ENCODE data around the gene GTPBP2.
"Not testable (repeated sequence)": the region's sequence is repeated elsewhere in the genome, so short reads cannot be mapped to it uniquely, and the experiment has no call there.

The GTPBP2 gene

DNA sequence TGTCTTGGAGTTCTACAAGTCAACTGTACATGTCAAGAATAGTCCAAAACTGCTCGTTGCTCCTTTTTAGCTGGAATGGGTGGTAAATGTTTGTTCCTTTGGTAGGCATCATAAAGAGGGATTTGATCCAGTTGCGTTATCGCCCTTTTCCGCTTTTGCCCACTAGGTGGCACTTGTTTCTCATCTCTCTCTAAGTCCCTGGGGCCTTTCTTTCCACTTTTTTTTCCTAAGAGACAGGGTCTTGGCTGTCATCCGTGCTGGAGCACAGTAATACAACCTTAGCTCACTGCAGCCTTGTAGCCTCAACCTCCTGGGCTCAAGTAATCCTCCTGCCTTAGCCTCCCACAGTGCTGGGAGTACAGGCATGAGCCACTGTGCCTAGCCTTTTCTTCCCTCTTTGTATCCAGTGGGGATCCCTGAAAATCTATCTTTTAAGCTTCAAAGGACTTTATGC, 20.7 kb downstream of the GTPBP2 start:
- Histone ChIP-seq H3K27me3 (no peaks in the 10 kb centered on the region), H3K36me3 (peaks cover 36% of the 10 kb centered on the region), H3K9me3 (no peaks in the 10 kb centered on the region), H3K4me1 (peaks cover 3% of the 10 kb centered on the region; the same call in 1 of the 2 replicates), H3K4me3 (ENCODE audit: low read depth, low read length) (no peak overlapping the region)
- TF ChIP-seq, protein P1, sequence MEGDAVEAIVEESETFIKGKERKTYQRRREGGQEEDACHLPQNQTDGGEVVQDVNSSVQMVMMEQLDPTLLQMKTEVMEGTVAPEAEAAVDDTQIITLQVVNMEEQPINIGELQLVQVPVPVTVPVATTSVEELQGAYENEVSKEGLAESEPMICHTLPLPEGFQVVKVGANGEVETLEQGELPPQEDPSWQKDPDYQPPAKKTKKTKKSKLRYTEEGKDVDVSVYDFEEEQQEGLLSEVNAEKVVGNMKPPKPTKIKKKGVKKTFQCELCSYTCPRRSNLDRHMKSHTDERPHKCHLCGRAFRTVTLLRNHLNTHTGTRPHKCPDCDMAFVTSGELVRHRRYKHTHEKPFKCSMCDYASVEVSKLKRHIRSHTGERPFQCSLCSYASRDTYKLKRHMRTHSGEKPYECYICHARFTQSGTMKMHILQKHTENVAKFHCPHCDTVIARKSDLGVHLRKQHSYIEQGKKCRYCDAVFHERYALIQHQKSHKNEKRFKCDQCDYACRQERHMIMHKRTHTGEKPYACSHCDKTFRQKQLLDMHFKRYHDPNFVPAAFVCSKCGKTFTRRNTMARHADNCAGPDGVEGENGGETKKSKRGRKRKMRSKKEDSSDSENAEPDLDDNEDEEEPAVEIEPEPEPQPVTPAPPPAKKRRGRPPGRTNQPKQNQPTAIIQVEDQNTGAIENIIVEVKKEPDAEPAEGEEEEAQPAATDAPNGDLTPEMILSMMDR (IDR thresholded peaks at IDR 0.05; ENCODE audit: low read depth, low read length), result peak; percentile 91
- peak; percentile 81 for DNase-seq

DNA sequence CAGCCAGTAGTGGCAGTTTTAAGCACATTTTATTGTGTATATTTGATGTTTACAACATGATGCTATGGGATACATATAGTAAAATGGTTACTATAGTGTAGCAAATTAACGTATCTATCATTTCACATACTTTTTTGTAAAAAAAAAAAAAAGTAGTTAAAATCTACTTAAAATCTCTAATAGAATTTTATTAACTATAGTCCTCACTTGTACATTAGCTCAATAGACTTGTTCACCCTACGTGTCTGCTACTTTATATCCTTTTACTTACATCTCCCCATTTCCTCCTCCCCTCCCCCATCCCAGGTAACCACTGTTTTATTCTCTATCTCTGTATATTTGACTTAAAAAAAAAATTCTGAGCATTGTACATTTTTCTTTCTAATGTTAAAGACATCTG, 23.0 kb downstream of the GTPBP2 start:
- H3K4me3 ChIP-seq (ENCODE audit: low read depth, low read length), result no peak overlapping the region
- TF ChIP-seq, protein P1 (IDR thresholded peaks at IDR 0.05; ENCODE audit: low read depth, low read length), result no peak
- H3K4me1 ChIP-seq, result peaks cover 3% of the 10 kb centered on the region; the same call in 1 of the 2 replicates
- no peaks in the 10 kb centered on the region for H3K27me3 ChIP-seq
- no peak for DNase-seq
- H3K9me3 ChIP-seq, result no peaks in the 10 kb centered on the region
- H3K36me3 ChIP-seq, result peaks cover 42% of the 10 kb centered on the region

DNA sequence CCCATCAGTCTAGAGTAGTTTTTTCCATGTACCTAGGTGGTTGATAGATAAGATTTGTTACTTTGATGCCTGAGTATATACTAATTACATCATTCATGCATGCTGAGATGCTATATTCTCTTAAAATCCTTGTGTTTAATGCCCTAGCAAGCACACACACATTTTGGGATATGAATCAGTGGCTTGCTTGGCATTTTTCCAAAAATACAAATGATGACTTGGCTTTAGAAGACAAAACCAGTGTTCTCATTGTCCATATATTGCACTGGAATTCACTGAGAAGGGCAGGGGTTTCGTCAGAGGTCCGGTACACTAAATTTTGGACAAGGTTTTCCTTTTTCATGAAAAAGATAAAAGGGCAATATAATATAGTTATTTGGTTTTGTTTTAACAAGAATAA, 24.9 kb downstream of the GTPBP2 start:
- TF ChIP-seq, protein P1 (IDR thresholded peaks at IDR 0.05; ENCODE audit: low read depth, low read length), result no peak
- H3K4me3 ChIP-seq (ENCODE audit: low read depth, low read length), result no peak overlapping the region
- H3K4me1 ChIP-seq, result peaks cover 3% of the 10 kb centered on the region; the same call in 1 of the 2 replicates
- H3K27me3 ChIP-seq, result no peaks in the 10 kb centered on the region
- no peak for DNase-seq
- peaks cover 38% of the 10 kb centered on the region for H3K36me3 ChIP-seq
- no peaks in the 10 kb centered on the region for H3K9me3 ChIP-seq

DNA sequence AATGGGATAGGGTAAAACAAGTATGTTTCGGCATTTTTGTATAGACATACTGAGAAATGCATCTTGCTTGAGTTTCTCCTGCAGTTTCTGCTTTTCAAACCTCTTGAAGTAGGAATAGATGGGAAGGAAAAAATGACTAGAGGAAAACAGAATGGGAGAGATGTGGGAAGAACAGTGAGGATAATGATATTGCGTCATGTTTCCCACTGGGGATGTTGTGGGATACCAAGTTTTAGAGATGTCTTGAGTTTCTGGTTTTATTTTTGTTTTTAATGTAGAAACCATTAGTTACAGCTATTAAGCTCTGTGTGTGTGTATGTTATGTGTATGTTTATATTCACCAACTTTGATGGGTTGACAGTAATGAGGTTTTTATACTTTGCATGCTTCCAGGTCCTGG, 28.5 kb downstream of the GTPBP2 start:
- no peak for DNase-seq
- TF ChIP-seq, protein P1 (IDR thresholded peaks at IDR 0.05; ENCODE audit: low read depth, low read length), result no peak
- H3K36me3 ChIP-seq, result peaks cover 48% of the 10 kb centered on the region

DNA sequence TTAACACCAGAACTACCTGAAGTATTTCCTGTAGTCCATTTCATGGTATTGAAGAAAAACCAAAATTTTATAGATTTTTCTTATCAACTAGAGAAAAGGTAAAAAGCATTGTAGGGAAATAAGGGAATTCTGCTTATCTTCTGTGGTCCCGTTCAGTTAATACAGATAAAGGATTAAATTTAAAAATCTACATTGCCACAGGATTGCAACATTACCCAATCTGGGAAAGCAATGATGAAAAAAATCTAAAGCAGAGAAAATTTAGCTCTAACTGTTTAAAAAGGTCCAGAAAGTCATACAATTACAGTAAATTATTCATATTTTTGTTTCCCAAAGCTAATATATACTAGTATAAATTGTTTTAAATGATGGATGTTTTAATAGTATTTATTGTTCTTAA, 35.1 kb downstream of the GTPBP2 start:
- H3K27me3 ChIP-seq, result no peaks in the 10 kb centered on the region
- TF ChIP-seq, protein P1 (IDR thresholded peaks at IDR 0.05; ENCODE audit: low read depth, low read length), result no peak
- DNase-seq, result no peak
- no peak overlapping the region for H3K4me3 ChIP-seq (ENCODE audit: low read depth, low read length)
- H3K9me3 ChIP-seq, result no peaks in the 10 kb centered on the region
- H3K36me3 ChIP-seq, result peaks cover 26% of the 10 kb centered on the region
- H3K4me1 ChIP-seq, result no peaks in the 10 kb centered on the region

More for the DNA sequence above, 28.5 kb downstream of the GTPBP2 start:
- Histone ChIP-seq H3K27me3 (no peaks in the 10 kb centered on the region), H3K4me3 (ENCODE audit: low read depth, low read length) (no peak overlapping the region), H3K9me3 (no peaks in the 10 kb centered on the region), H3K4me1 (peaks cover 3% of the 10 kb centered on the region; the same call in 1 of the 2 replicates)

DNA sequence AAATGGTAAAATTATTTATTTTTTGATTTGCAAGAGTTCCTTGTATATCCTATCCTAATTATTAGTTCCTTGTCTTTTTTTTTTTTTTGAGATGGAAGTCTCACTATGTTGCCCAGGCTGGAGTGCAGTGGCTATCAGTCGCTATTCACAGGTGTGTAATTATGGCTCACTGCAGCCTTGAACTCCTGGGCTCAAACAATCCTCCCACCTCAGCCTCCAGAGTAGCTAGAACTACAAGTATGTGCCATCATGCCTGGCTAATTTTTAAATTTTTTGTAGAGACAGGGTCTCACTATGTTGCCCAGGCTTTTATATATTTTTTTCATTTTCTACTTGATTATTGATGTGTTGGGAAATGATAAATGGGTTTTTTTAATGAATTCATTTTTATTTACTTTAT, 39.5 kb downstream of the GTPBP2 start:
- H3K36me3 ChIP-seq, result peaks cover 42% of the 10 kb centered on the region
- not testable (repeated sequence) for H3K4me3 ChIP-seq (ENCODE audit: low read depth, low read length); H3K27me3 ChIP-seq; H3K4me1 ChIP-seq; DNase-seq; H3K9me3 ChIP-seq

DNA sequence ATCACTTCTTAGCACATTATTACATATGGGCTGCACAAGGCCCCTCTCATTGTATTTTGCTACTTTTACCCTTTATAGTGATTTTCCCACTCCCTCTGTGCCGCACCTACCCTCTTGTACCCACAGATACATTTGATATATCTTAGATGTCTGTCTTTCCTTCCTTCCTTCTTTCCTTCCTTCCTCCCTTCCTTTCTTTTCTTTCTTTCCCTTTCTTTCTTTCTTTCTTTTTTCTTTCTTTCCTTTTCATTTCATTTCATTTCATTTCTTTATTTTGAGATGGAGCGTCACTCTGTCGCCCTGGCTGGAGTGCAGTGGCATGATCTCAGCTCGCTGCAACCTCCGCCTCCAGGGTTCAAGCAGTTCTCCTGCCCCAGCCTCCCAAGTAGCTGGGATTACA, 40.9 kb downstream of the GTPBP2 start:
- no peaks in the 10 kb centered on the region for H3K9me3 ChIP-seq
- no peaks in the 10 kb centered on the region for H3K27me3 ChIP-seq
- peaks cover 53% of the 10 kb centered on the region for H3K36me3 ChIP-seq
- no peaks in the 10 kb centered on the region for H3K4me1 ChIP-seq
- TF ChIP-seq, protein P1 (IDR thresholded peaks at IDR 0.05; ENCODE audit: low read depth, low read length), result no peak
- no peak overlapping the region for H3K4me3 ChIP-seq (ENCODE audit: low read depth, low read length)
- no peak for DNase-seq
